Epithelial cell of esophagus (primary cell): ENCODE measurements around the gene PTOV1.

ENCODE experiments used
- DNase-seq: peaks from one replicate; pipeline ENCODE4 v3.0.0; 2010; ENCODE audit warnings: low read depth
- H3K4me3 ChIP-seq: 2 replicates; pipeline ENCODE4 v1.5.1; 2011; ENCODE audit warnings: mild to moderate bottlenecking, low read length, control low read depth
- CTCF ChIP-seq: IDR thresholded peaks from 2 replicates; pipeline ENCODE4 v1.5.1; 2011; ENCODE audit warnings: low read depth, mild to moderate bottlenecking, low read length, control low read depth, inconsistent platforms; ENCODE audit not compliant: insufficient read depth; ENCODE audit errors: missing control alignments

The PTOV1 gene

GRCh38 chr19:49876422-49877019 is 25.6 kb downstream of the PTOV1 start:
- TF ChIP-seq CTCF, result no peak
- H3K4me3 ChIP-seq, result peak overlapping the region; percentile 99
- peak; percentile 99 for DNase-seq

- no peak for TF ChIP-seq CTCF
- DNase-seq, result peak; percentile 100
- peak within 1 kb of the TSS; percentile 99 for H3K4me3 ChIP-seq
Measured at GRCh38 chr19:49877020-49877878, 26.3 kb downstream of the PTOV1 start, which contains the start of the genes AKT1S1 and TBC1D17. TSS of gene AKT1S1 (minus strand) at chr19:49877355. CDS start at chr19:49873295, 4,060 bp downstream. TSS of gene TBC1D17 (plus strand) at chr19:49877702. CDS start at chr19:49877724, 22 bp downstream.

GRCh38 chr19:49877879-49878743 is 27.2 kb downstream of the PTOV1 start:
- peak; percentile 98 for DNase-seq
- peak overlapping the region; percentile 99 for H3K4me3 ChIP-seq
- TF ChIP-seq CTCF, result no peak

- no peak for TF ChIP-seq CTCF
- DNase-seq, result no peak
- H3K4me3 ChIP-seq, result peak overlapping the region; percentile 99
Measured at GRCh38 chr19:49878744-49879070, 27.7 kb downstream of the PTOV1 start.

GRCh38 chr19:49879243-49879963 is 28.4 kb downstream of the PTOV1 start:
- no peak overlapping the region for H3K4me3 ChIP-seq
- peak; percentile 21 for DNase-seq
- no peak for TF ChIP-seq CTCF

- TF ChIP-seq CTCF, result no peak
- H3K4me3 ChIP-seq, result no peak overlapping the region
- DNase-seq, result no peak
Measured at GRCh38 chr19:49880162-49880869, 29.4 kb downstream of the PTOV1 start.
